Mesendoderm (in vitro differentiated cells): Measurements from ENCODE around the gene PSMC5.
"Not testable (repeated sequence)": the region's sequence is repeated elsewhere in the genome, so short reads cannot be mapped to it uniquely, and the experiment has no call there.

Source experiments
- DNase-seq: peaks from one replicate; pipeline ENCODE4 v3.0.0; 2013
- H2AK5ac ChIP-seq: 2 replicates; pipeline ENCODE4 v1.6.1; 2013; ENCODE audit warnings: low read length, inconsistent platforms
- H2BK120ac ChIP-seq: 2 replicates; pipeline ENCODE4 v1.6.1; 2013; ENCODE audit warnings: low read depth, mild to moderate bottlenecking, low read length, moderate library complexity, mixed read lengths
- H2BK15ac ChIP-seq: replicated peaks from 2 replicates; pipeline ENCODE4 v1.6.1; 2013; ENCODE audit warnings: low read depth, mild to moderate bottlenecking, moderate library complexity
- H2BK5ac ChIP-seq: 2 replicates; pipeline ENCODE4 v1.6.1; 2013; ENCODE audit warnings: low read length, inconsistent platforms
- H3K18ac ChIP-seq: 2 replicates; pipeline ENCODE4 v1.6.1; 2013; ENCODE audit warnings: mild to moderate bottlenecking, low read length, mixed read lengths
- H3K23ac ChIP-seq: one replicate; pipeline ENCODE4 v1.6.1; 2013; ENCODE audit warnings: low read length
- H3K27ac ChIP-seq: 2 replicates; pipeline ENCODE4 v1.5.1; 2013; ENCODE audit warnings: low read depth, mild to moderate bottlenecking, inconsistent platforms, low read length, moderate library complexity
- H3K27me3 ChIP-seq: 2 replicates; pipeline ENCODE4 v1.6.1; 2013; ENCODE audit warnings: low read length, control low read depth, mild to moderate bottlenecking, inconsistent platforms; ENCODE audit not compliant: insufficient read depth, poor library complexity
- H3K36me3 ChIP-seq: 2 replicates; pipeline ENCODE4 v1.6.1; 2013; ENCODE audit warnings: low read length, inconsistent platforms; ENCODE audit not compliant: control insufficient read depth, insufficient read depth
- H3K4ac ChIP-seq: one replicate; pipeline ENCODE4 v1.6.1; 2013; ENCODE audit warnings: low read depth, mild to moderate bottlenecking, low read length, moderate library complexity
- H3K4me1 ChIP-seq: 2 replicates; pipeline ENCODE4 v1.6.1; 2013; ENCODE audit warnings: low read depth, low read length, inconsistent platforms; ENCODE audit not compliant: control insufficient read depth
- H3K4me2 ChIP-seq: 2 replicates; pipeline ENCODE4 v1.6.1; 2013; ENCODE audit warnings: low read length
- H3K4me3 ChIP-seq: 2 replicates; pipeline ENCODE4 v1.5.1; 2013; ENCODE audit warnings: mild to moderate bottlenecking, low read length
- H3K56ac ChIP-seq: one replicate; pipeline ENCODE4 v1.6.1; 2013; ENCODE audit warnings: low read length
- H3K79me1 ChIP-seq: 2 replicates; pipeline ENCODE4 v1.6.1; 2013; ENCODE audit warnings: low read length, inconsistent platforms
- H3K79me2 ChIP-seq: 2 replicates; pipeline ENCODE4 v1.6.1; 2013; ENCODE audit warnings: mild to moderate bottlenecking, low read length; ENCODE audit not compliant: control insufficient read depth, insufficient read depth
- H3K9ac ChIP-seq: 2 replicates; pipeline ENCODE4 v1.6.1; 2013; ENCODE audit warnings: low read length, inconsistent platforms
- H4K5ac ChIP-seq: one replicate; pipeline ENCODE4 v1.6.1; 2013; ENCODE audit warnings: low read length
- H4K8ac ChIP-seq: one replicate; pipeline ENCODE4 v1.6.1; 2013; ENCODE audit warnings: low read depth, mild to moderate bottlenecking, control low read depth, low read length, moderate library complexity
- WGBS: extraction: QIAGEN DNeasy Blood & Tissue Kit; methylation state at CpG from one replicate; pipeline ENCODE4 v1.1.7; 2013; ENCODE audit warnings: low lambda C conversion rate, missing lambda C conversion rate; ENCODE audit not compliant: insufficient coverage; ENCODE audit errors: extremely low coverage; 5-methylcytosine and 5-hydroxymethylcytosine counted together

PSMC5 gene

GRCh38 chr17:63871646-63872365 lies 44.6 kb downstream of the PSMC5 start:
- not testable (repeated sequence) for H3K56ac ChIP-seq, H3K4me1 ChIP-seq, H3K23ac ChIP-seq, H3K27me3 ChIP-seq, H3K79me2 ChIP-seq, H2BK15ac ChIP-seq, H3K18ac ChIP-seq, H3K4me2 ChIP-seq, H2BK5ac ChIP-seq, H3K4me3 ChIP-seq, H3K9ac ChIP-seq, H3K36me3 ChIP-seq, H3K4ac ChIP-seq, H2BK120ac ChIP-seq, H4K8ac ChIP-seq, H3K79me1 ChIP-seq, H3K27ac ChIP-seq, H2AK5ac ChIP-seq, H4K5ac ChIP-seq, DNase-seq
- WGBS = no CpG with 5 or more reads among the region's 15 CpGs

- not testable (repeated sequence) for H3K4me2 ChIP-seq, H2BK5ac ChIP-seq, H4K8ac ChIP-seq, H3K56ac ChIP-seq, H3K9ac ChIP-seq, H2AK5ac ChIP-seq, H3K79me1 ChIP-seq, H3K36me3 ChIP-seq, H3K4me3 ChIP-seq, H3K79me2 ChIP-seq, H3K4me1 ChIP-seq, H3K23ac ChIP-seq, H3K18ac ChIP-seq, H2BK120ac ChIP-seq, H2BK15ac ChIP-seq, H3K4ac ChIP-seq, DNase-seq, H4K5ac ChIP-seq, H3K27me3 ChIP-seq, H3K27ac ChIP-seq
- WGBS = no CpG with 5 or more reads among the region's 7 CpGs
Measured at GRCh38 chr17:63873577-63873976, 46.3 kb downstream of the PSMC5 start, which contains the start of gene CSH2. Gene CSH2 (minus strand): TSS chr17:63873677. CDS start chr17:63873614, 63 bp downstream.

GRCh38 chr17:63874061-63874626 lies 46.9 kb downstream of the PSMC5 start:
- no CpG with 5 or more reads among the region's 8 CpGs for WGBS

GRCh38 chr17:63874693-63875092 lies 47.5 kb downstream of the PSMC5 start:
- H3K56ac ChIP-seq, H3K18ac ChIP-seq, H4K8ac ChIP-seq, H3K9ac ChIP-seq, H3K4me3 ChIP-seq, H2AK5ac ChIP-seq, H2BK120ac ChIP-seq, H4K5ac ChIP-seq, H3K4ac ChIP-seq, H3K23ac ChIP-seq, H2BK15ac ChIP-seq, H3K27ac ChIP-seq, H2BK5ac ChIP-seq, H3K79me2 ChIP-seq, H3K36me3 ChIP-seq, H3K4me1 ChIP-seq, H3K4me2 ChIP-seq, DNase-seq, H3K79me1 ChIP-seq, H3K27me3 ChIP-seq: not testable (repeated sequence)
- no CpG with 5 or more reads among the region's 6 CpGs for WGBS

More at GRCh38 chr17:63874061-63874626, 46.9 kb downstream of the PSMC5 start:
- H3K4ac ChIP-seq, H3K23ac ChIP-seq, H3K27me3 ChIP-seq, H2BK5ac ChIP-seq, H2BK120ac ChIP-seq, H3K9ac ChIP-seq, DNase-seq, H2AK5ac ChIP-seq, H2BK15ac ChIP-seq, H3K79me2 ChIP-seq, H4K8ac ChIP-seq, H3K18ac ChIP-seq, H3K56ac ChIP-seq, H3K27ac ChIP-seq, H3K4me2 ChIP-seq, H3K4me1 ChIP-seq, H3K36me3 ChIP-seq, H4K5ac ChIP-seq, H3K4me3 ChIP-seq, H3K79me1 ChIP-seq: not testable (repeated sequence)

GRCh38 chr17:63878413-63878812 lies 51.2 kb downstream of the PSMC5 start:
- H3K56ac ChIP-seq, H3K79me1 ChIP-seq, H3K4me2 ChIP-seq, H3K79me2 ChIP-seq, H2AK5ac ChIP-seq, H3K18ac ChIP-seq, H4K8ac ChIP-seq, H3K4me3 ChIP-seq, H3K36me3 ChIP-seq, H4K5ac ChIP-seq, DNase-seq, H3K4me1 ChIP-seq, H3K27ac ChIP-seq, H2BK120ac ChIP-seq, H2BK15ac ChIP-seq, H2BK5ac ChIP-seq, H3K23ac ChIP-seq, H3K9ac ChIP-seq, H3K27me3 ChIP-seq, H3K4ac ChIP-seq: not testable (repeated sequence)
- WGBS = no CpG with 5 or more reads among the region's 9 CpGs
